Glutamatergic neuron (in vitro differentiated cells): ENCODE results near the gene AKTIP. TPM values are rescaled to one million over a fixed set of nuclear protein-coding genes. Genes with fewer than 3 reads are reported as not detected.
A peak's percentile ranks its signal among the peaks of the same experiment; 100 is the strongest.

Experiments
- DNase-seq: peaks from one replicate; pipeline ENCODE4 v3.0.0; 2022
- H3K27ac Mint-ChIP-seq: one replicate; pipeline ENCODE4 v1.8.0; 2020; ENCODE audit warnings: mild to moderate bottlenecking, mixed read lengths, inconsistent platforms; ENCODE audit not compliant: unreplicated experiment
- H3K27me3 Mint-ChIP-seq: one replicate; pipeline ENCODE4 v1.8.0; 2020; ENCODE audit warnings: mild to moderate bottlenecking, moderate library complexity, mixed read lengths, inconsistent platforms; ENCODE audit not compliant: unreplicated experiment
- H3K36me3 Mint-ChIP-seq: one replicate; pipeline ENCODE4 v1.8.0; 2020; ENCODE audit warnings: mild to moderate bottlenecking, mixed read lengths, inconsistent platforms; ENCODE audit not compliant: unreplicated experiment
- H3K4me1 Mint-ChIP-seq: one replicate; pipeline ENCODE4 v1.8.0; 2020; ENCODE audit warnings: mild to moderate bottlenecking, low read depth, mixed read lengths, inconsistent platforms; ENCODE audit not compliant: unreplicated experiment
- H3K4me3 Mint-ChIP-seq: one replicate; pipeline ENCODE4 v1.8.0; 2020; ENCODE audit warnings: mild to moderate bottlenecking, mixed read lengths, inconsistent platforms; ENCODE audit not compliant: unreplicated experiment
- H3K9me3 Mint-ChIP-seq: one replicate; pipeline ENCODE4 v1.8.0; 2020; ENCODE audit warnings: mild to moderate bottlenecking, moderate library complexity, mixed read lengths, inconsistent platforms; ENCODE audit not compliant: unreplicated experiment
- total RNA-seq: library from RNA; stranded (reverse); fragmentation: NEBNext Ultra II Directional; extraction: Animal tissue kit (Norgen Biotek cat#: 25700); gene quantifications from one replicate; pipeline ENCODE4 v1.2.1, GENCODE V29; 2021; ENCODE audit not compliant: unreplicated experiment
- TF ChIP-seq, protein P1 (sequence below): fragments of 200-600 bp; sonication (generic); IDR thresholded peaks from one replicate; pipeline ENCODE4 v1.5.0; 2021; ENCODE audit not compliant: partially characterized antibody, unreplicated experiment

Gene AKTIP
- total RNA-seq, 1 donor from 2014 or later = 30.0 TPM

DNA sequence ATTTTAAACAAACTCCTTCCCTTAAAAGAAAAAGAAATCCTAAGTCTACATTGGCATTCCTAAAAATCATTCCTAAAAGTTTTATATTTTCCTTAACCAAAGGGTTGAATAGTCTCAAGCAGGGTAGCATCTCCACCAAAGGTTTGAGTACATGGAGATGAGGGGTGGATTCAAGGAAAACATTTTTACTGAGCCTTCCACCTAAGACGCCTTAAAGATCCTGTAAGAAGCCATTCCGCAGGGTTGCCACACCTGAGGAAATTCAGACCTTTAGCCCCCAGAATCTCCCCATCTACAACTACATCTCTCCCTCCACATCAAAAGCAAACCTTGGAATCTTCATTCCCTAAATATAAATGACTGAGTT, 7.7 kb upstream of the AKTIP start:
- H3K9me3 Mint-ChIP-seq = peaks cover 8% of the 10 kb centered on the region
- no peak overlapping the region for H3K4me3 Mint-ChIP-seq
- H3K27me3 Mint-ChIP-seq = peaks cover 5% of the 10 kb centered on the region

DNA sequence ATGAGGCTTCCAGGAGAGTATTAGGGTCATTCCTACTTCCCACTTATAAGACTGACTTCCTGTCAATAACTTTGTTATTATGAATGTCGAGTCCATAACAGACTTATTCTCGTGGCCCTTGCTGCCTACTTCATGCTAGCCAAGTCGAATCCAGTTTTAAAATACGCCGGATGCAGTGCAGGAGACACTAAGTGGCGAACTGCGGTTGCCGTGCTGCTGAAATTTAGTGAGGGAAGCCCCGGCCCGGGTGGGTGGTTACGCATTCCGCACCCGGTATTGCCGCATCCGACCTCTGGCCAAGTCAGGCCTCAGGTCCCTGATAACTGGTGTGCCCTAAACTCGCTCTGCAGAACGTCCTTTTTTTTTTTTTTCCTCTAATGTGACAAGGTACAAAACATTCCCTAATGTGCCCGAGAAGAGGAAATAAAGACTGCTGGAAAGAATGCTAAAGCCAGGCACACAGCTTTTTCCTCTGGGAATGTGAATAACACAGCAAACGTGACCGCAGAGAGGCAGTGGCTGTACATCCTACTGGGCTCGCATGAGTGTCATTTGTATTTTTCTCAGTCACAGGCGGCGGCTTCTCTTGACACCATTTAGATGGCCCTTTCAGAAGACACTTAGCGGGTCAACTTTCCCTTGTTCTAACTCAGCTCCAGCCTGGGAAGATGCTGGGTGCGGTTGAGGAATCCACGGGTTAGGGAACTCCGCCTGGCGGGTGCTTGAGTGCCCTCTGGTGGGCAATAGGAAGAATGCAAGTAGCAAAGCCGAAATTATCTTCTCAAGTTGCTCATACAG, 7.1 kb upstream of the AKTIP start:
- H3K27me3 Mint-ChIP-seq = peaks cover 5% of the 10 kb centered on the region
- peaks cover 9% of the 10 kb centered on the region for H3K36me3 Mint-ChIP-seq
- no peak overlapping the region for H3K4me3 Mint-ChIP-seq
- no peak overlapping the region for H3K27ac Mint-ChIP-seq
- TF ChIP-seq, protein P1, sequence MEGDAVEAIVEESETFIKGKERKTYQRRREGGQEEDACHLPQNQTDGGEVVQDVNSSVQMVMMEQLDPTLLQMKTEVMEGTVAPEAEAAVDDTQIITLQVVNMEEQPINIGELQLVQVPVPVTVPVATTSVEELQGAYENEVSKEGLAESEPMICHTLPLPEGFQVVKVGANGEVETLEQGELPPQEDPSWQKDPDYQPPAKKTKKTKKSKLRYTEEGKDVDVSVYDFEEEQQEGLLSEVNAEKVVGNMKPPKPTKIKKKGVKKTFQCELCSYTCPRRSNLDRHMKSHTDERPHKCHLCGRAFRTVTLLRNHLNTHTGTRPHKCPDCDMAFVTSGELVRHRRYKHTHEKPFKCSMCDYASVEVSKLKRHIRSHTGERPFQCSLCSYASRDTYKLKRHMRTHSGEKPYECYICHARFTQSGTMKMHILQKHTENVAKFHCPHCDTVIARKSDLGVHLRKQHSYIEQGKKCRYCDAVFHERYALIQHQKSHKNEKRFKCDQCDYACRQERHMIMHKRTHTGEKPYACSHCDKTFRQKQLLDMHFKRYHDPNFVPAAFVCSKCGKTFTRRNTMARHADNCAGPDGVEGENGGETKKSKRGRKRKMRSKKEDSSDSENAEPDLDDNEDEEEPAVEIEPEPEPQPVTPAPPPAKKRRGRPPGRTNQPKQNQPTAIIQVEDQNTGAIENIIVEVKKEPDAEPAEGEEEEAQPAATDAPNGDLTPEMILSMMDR = peak; percentile 96
- peaks cover 10% of the 10 kb centered on the region for H3K4me1 Mint-ChIP-seq
- DNase-seq = peak; percentile 61
- peaks cover 8% of the 10 kb centered on the region for H3K9me3 Mint-ChIP-seq

More for the DNA sequence above, 7.7 kb upstream of the AKTIP start:
- TF ChIP-seq, protein P1 = peak; percentile 39
- Mint-ChIP-seq H3K27ac (no peak overlapping the region), H3K36me3 (peaks cover 9% of the 10 kb centered on the region), H3K4me1 (peaks cover 6% of the 10 kb centered on the region)
- DNase-seq = no peak

DNA sequence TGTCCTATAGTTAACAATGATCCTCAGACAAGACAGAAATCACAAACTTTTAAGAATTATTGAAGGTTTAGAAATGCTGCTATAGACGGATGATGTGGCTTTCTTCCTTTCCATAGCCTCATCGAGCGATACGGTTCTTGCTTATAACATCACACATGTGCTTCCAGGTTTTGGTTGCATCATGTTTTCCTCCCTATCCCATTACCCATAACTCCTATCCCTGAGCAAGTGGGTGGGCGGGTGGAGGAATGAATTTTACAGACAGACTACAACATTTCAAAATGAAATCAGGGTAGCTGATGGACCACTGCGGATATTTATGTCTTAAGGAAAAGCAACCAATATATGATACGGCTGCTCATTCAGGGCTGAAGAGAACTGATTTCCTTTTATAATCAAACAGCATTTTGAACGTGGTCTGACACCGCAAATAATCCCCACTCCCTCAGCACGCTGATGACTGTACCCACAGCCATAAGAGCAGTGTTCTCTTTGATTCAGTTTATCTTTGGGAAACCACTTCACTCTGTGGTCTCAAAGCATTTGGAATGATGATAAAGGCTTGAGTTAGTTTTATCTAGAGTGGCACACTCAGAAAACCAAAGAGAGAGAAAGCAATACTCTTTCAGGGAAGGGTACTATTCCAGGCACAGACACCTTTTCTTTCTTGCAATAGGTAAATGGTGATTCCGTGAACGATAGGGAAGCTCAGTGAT, 4.6 kb upstream of the AKTIP start:
- H3K9me3 Mint-ChIP-seq = peaks cover 11% of the 10 kb centered on the region
- H3K27me3 Mint-ChIP-seq = peaks cover 10% of the 10 kb centered on the region
- DNase-seq = no peak
- TF ChIP-seq, protein P1 = no peak
- H3K27ac Mint-ChIP-seq = no peak overlapping the region
- peaks cover 21% of the 10 kb centered on the region for H3K4me1 Mint-ChIP-seq
- peaks cover 3% of the 10 kb centered on the region for H3K36me3 Mint-ChIP-seq
- no peak overlapping the region for H3K4me3 Mint-ChIP-seq

DNA sequence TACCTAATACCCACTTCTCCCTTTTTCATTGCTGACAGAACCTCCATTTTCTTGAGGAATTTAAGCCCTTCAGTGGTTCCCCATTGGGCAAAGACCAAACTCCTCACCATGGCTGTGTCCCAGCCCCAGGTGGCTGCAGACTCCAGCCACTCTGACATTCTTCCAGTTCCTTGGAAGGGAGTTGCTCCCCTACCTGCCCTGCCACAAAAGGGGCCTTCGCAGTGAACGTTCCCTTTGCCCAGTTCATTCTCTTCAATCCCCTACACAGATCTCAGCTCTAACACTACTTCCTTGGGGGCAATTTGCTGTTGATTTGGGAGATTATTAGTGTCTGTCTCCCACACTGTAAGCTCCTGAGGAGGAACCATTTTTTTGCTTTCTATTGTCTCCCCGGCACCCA, 3.2 kb upstream of the AKTIP start:
- TF ChIP-seq, protein P1 = no peak
- H3K4me3 Mint-ChIP-seq = no peak overlapping the region
- peaks cover 28% of the 10 kb centered on the region for H3K4me1 Mint-ChIP-seq
- no peak for DNase-seq
- peaks cover 12% of the 10 kb centered on the region for H3K27me3 Mint-ChIP-seq
- H3K9me3 Mint-ChIP-seq = peaks cover 10% of the 10 kb centered on the region
- no peaks in the 10 kb centered on the region for H3K36me3 Mint-ChIP-seq
- no peak overlapping the region for H3K27ac Mint-ChIP-seq

DNA sequence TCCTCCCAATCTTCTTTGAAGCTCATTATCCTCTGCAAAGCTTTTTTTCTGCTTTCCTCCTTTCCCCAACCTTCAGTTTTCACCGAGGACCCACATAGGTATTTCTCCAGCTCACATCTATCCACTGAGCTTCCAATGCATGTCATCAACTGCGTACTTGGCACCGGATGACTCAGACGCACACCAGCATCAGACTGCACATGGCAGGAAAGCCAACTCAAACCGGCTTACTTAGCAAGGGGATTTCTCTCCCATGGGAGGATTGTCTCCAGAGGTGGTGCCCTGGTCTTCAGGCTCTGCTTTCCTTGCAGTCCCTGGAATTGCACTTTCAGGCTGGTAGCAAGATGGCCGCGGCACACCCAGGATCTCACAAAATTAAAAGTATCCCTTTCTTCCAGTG, 1.7 kb upstream of the AKTIP start:
- Mint-ChIP-seq H3K27ac (peak overlapping the region; percentile 99), H3K4me3 (peak overlapping the region; percentile 96), H3K9me3 (peaks cover 10% of the 10 kb centered on the region), H3K36me3 (no peaks in the 10 kb centered on the region), H3K4me1 (peaks cover 22% of the 10 kb centered on the region), H3K27me3 (peaks cover 12% of the 10 kb centered on the region)
- no peak for DNase-seq
- TF ChIP-seq, protein P1 = no peak
